ENCODE data around the gene ESYT2. TPM values are rescaled to one million over a fixed set of nuclear protein-coding genes. Genes with fewer than 3 reads are reported as not detected.
A peak's percentile ranks its signal among the peaks of the same experiment; 100 is the strongest.
"Not testable (repeated sequence)": the region's sequence is repeated elsewhere in the genome, so short reads cannot be mapped to it uniquely, and the experiment has no call there.

The ESYT2 gene
- total RNA-seq, 2 donors from 2014 or later: 30.7 to 36.9 TPM

DNA sequence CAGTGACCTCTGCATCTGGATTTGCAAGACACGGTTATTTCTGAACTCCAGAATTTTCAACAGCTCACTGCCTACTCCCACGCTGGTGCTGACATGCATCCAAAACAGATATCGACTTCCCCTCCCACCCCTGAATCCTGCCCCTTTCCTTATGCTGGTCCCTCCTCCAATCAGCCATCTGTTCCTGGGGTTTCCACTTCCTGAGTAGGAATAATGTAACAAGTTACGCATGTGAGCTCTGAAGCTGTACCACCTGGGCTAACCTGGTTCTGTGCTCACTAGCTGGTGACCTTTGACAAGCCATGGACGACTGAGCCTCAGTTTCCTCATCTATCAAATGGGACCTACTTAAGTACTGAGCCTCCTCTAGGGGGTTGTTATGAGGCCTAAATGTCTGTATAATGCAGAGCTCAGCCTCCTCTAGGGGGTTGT, 123.0 kb downstream of the ESYT2 start:
- no peaks in the 10 kb centered on the region for H3K27me3 ChIP-seq (ENCODE audit: control insufficient read depth, insufficient read depth, low read length, poor library complexity, severe bottlenecking)
- H3K9me3 ChIP-seq (ENCODE audit: control insufficient read depth, low read length): peaks cover 5% of the 10 kb centered on the region
- peaks cover 5% of the 10 kb centered on the region for H3K36me3 Mint-ChIP-seq (ENCODE audit: low read depth)
- H3K4me3 Mint-ChIP-seq: peak overlapping the region; percentile 75
- DNase-seq: no peak
- WGBS, 2 experiments (ENCODE audit: insufficient coverage in 1 of 2, insufficient read length in 1 of 2): 92 to 100% methylated on average over 3 to 5 of the region's 5 CpGs
- peaks cover 2% of the 10 kb centered on the region for H3K27me3 Mint-ChIP-seq (ENCODE audit: insufficient read depth)
- no peak overlapping the region for H3K9ac ChIP-seq (ENCODE audit: extremely low read depth, low read length, poor library complexity, severe bottlenecking)
- peaks cover 14% of the 10 kb centered on the region for H3K9me3 Mint-ChIP-seq
- TF ChIP-seq, protein P1, sequence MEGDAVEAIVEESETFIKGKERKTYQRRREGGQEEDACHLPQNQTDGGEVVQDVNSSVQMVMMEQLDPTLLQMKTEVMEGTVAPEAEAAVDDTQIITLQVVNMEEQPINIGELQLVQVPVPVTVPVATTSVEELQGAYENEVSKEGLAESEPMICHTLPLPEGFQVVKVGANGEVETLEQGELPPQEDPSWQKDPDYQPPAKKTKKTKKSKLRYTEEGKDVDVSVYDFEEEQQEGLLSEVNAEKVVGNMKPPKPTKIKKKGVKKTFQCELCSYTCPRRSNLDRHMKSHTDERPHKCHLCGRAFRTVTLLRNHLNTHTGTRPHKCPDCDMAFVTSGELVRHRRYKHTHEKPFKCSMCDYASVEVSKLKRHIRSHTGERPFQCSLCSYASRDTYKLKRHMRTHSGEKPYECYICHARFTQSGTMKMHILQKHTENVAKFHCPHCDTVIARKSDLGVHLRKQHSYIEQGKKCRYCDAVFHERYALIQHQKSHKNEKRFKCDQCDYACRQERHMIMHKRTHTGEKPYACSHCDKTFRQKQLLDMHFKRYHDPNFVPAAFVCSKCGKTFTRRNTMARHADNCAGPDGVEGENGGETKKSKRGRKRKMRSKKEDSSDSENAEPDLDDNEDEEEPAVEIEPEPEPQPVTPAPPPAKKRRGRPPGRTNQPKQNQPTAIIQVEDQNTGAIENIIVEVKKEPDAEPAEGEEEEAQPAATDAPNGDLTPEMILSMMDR (conservative IDR thresholded peaks at IDR 0.05): no peak
- H3K36me3 ChIP-seq (ENCODE audit: control insufficient read depth, insufficient read depth, low read length): peaks cover 4% of the 10 kb centered on the region
- H3K27ac Mint-ChIP-seq: no peak overlapping the region
- H3K27ac ChIP-seq (ENCODE audit: low read depth, low read length): no peak overlapping the region
- peaks cover 24% of the 10 kb centered on the region for H3K4me1 Mint-ChIP-seq
- H3K4me3 ChIP-seq (ENCODE audit: low read length): no peak overlapping the region
- no peaks in the 10 kb centered on the region for H3K4me1 ChIP-seq (ENCODE audit: control insufficient read depth, insufficient read depth, low read length)

DNA sequence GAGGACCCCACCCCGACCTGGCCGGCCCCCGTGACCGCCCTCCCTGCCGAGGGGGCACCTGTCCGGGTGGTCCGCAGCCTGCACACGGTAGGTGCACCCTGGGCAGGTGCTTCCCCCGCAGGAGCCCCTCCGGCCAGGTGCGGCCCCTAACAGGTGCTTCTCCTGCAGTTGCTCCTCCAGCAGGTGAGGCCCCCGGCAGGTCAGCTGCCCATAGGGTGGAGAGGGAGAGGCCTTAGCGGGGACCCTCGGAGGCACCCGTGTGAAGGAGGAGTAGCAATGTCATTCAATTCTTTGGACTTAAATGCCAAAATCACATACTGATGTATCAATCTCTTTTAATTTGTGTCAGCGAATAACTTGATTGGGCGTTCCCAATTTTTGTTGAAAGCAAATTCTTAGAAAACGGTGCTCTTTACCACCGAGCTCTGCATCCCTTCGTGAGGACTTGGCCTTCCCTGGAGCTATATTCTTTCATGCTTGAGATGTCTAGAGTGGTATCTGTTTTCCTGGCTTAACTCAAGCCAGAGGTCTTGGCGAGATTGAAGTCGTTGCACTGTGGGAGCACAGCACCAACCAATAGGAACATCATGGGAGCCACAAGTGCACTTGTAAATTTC, 124.0 kb downstream of the ESYT2 start:
- Mint-ChIP-seq H3K27me3 (ENCODE audit: insufficient read depth) (peaks cover under 1% of the 10 kb centered on the region), H3K27ac (no peak overlapping the region), H3K4me3 (peak overlapping the region; percentile 75), H3K4me1 (peaks cover 24% of the 10 kb centered on the region), H3K9me3 (peaks cover 9% of the 10 kb centered on the region), H3K36me3 (ENCODE audit: low read depth) (peaks cover 12% of the 10 kb centered on the region)
- no peak for DNase-seq
- no peaks in the 10 kb centered on the region for H3K4me1 ChIP-seq (ENCODE audit: control insufficient read depth, insufficient read depth, low read length)
- H3K9ac ChIP-seq (ENCODE audit: extremely low read depth, low read length, poor library complexity, severe bottlenecking): peak overlapping the region; percentile 92
- H3K36me3 ChIP-seq (ENCODE audit: control insufficient read depth, insufficient read depth, low read length): peaks cover 12% of the 10 kb centered on the region
- H3K27me3 ChIP-seq (ENCODE audit: control insufficient read depth, insufficient read depth, low read length, poor library complexity, severe bottlenecking): no peaks in the 10 kb centered on the region
- WGBS, 2 experiments (ENCODE audit: insufficient coverage in 1 of 2, insufficient read length in 1 of 2): 19 to 24% methylated on average over 15 to 22 of the region's 22 CpGs
- H3K9me3 ChIP-seq (ENCODE audit: control insufficient read depth, low read length): peaks cover 5% of the 10 kb centered on the region
- peak overlapping the region; percentile 92 for H3K4me3 ChIP-seq (ENCODE audit: low read length)
- H3K27ac ChIP-seq (ENCODE audit: low read depth, low read length): peak overlapping the region; percentile 70
- TF ChIP-seq, protein P1 (conservative IDR thresholded peaks at IDR 0.05): peak; percentile 10

DNA sequence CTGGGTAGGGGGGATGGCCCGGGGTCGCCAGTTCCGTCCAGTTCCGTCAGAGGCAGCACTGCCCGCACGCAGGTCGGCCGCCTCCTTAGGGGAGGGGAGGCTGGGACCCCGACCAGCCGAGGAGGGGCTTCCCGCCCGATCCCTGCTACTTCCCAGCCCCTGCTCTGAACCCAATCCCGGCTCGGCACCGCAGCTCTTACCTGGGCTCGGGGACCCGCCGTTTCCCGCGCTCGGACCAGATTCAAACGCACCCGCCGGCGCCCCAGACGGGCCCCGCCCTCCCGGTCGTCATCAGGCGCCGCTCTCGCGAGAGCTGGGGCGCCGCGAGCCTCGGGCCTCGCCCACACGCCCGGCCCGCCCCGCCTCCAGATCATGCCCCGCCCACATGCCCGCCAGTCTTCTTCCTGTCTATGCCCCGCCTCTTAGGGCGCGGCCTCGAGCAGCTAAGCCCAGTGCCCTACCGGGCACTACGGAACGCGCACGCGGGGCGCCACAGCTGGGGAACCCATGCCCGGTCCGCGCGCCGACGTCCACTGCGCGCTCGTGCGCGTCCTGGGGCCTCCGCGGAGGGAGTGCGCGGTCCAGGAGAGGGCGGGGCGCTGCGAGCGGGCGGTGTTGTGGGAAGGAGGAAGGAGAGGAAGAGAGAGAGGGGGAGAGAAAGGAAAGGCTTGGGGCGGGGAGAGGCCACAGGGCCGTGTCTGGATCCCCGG, 124.6 kb downstream of the ESYT2 start, which contains the start of gene NCAPG2:
NCAPG2 (minus strand) TSS at position 281 of the 710 bp plus-strand sequence. CDS start 2,905 bp downstream, outside the sequence.
- Mint-ChIP-seq H3K27ac (peak within 1 kb of the TSS; percentile 88), H3K36me3 (ENCODE audit: low read depth) (peaks cover 12% of the 10 kb centered on the region), H3K4me1 (peaks cover 24% of the 10 kb centered on the region), H3K9me3 (peaks cover 8% of the 10 kb centered on the region), H3K4me3 (peak within 1 kb of the TSS; percentile 75), H3K27me3 (ENCODE audit: insufficient read depth) (no peaks in the 10 kb centered on the region)
- Histone ChIP-seq H3K4me3 (ENCODE audit: low read length) (peak within 1 kb of the TSS; percentile 92), H3K9me3 (ENCODE audit: control insufficient read depth, low read length) (peaks cover 5% of the 10 kb centered on the region), H3K9ac (ENCODE audit: extremely low read depth, low read length, poor library complexity, severe bottlenecking) (peak within 1 kb of the TSS; percentile 92), H3K36me3 (ENCODE audit: control insufficient read depth, insufficient read depth, low read length) (peaks cover 17% of the 10 kb centered on the region), H3K4me1 (ENCODE audit: control insufficient read depth, insufficient read depth, low read length) (no peaks in the 10 kb centered on the region), H3K27me3 (ENCODE audit: control insufficient read depth, insufficient read depth, low read length, poor library complexity, severe bottlenecking) (no peaks in the 10 kb centered on the region), H3K27ac (ENCODE audit: low read depth, low read length) (peak within 1 kb of the TSS; percentile 70)
- TF ChIP-seq, protein P1 (conservative IDR thresholded peaks at IDR 0.05): peak; percentile 37
- WGBS, 2 experiments (ENCODE audit: insufficient coverage in 1 of 2, insufficient read length in 1 of 2): 0% methylated on average over 8 to 78 of the region's 78 CpGs
- DNase-seq: peak; percentile 99

DNA sequence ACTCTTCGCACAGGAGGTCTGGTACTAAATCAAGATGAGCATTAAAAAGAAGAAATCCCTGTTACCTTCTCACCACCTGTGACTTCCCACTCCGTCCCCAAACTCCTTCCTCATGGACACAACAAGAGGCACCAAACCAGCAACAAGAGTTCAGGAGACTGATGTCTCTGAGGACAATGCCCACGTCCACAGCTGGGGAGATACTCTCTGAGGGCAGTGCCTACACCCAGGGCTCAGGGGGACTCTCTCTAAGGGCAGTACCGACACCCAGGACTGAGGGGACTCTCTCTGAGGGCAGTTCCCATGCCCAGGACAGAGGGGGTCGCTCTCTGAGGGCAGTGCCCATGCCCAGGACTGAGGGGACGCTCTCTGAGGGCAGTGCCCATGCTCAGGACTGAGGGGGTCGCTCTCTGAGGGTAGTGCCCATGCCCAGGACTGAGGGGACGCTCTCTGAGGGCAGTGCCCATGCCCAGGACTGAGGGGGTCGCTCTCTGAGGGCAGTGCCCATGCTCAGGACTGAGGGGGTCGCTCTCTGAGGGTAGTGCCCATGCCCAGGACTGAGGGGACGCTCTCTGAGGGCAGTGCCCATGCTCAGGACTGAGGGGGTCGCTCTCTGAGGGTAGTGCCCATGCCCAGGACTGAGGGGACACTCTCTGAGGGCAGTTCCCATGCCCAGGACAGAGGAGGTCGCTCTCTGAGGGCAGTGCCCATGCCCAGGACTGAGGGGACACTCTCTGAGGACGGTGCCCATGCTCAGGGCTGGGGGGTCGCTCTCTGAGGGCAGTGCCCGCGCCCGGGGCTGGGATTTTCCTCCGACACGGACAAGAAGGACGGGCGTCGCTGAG, 125.4 kb downstream of the ESYT2 start:
- not testable (repeated sequence) for H3K9me3 ChIP-seq (ENCODE audit: control insufficient read depth, low read length); H3K9me3 Mint-ChIP-seq; H3K27me3 ChIP-seq (ENCODE audit: control insufficient read depth, insufficient read depth, low read length, poor library complexity, severe bottlenecking); DNase-seq; H3K4me1 ChIP-seq (ENCODE audit: control insufficient read depth, insufficient read depth, low read length); H3K27me3 Mint-ChIP-seq (ENCODE audit: insufficient read depth)
- Mint-ChIP-seq H3K36me3 (ENCODE audit: low read depth) (peaks cover 20% of the 10 kb centered on the region), H3K4me3 (peak overlapping the region; percentile 75), H3K4me1 (peaks cover 24% of the 10 kb centered on the region), H3K27ac (peak overlapping the region; percentile 88)
- peak overlapping the region; percentile 65 for H3K27ac ChIP-seq (ENCODE audit: low read depth, low read length)
- peak overlapping the region; percentile 92 for H3K4me3 ChIP-seq (ENCODE audit: low read length)
- WGBS, 2 experiments (ENCODE audit: insufficient coverage in 1 of 2, insufficient read length in 1 of 2): 14% methylated on average over 6 to 23 of the region's 23 CpGs
- H3K36me3 ChIP-seq (ENCODE audit: control insufficient read depth, insufficient read depth, low read length): peaks cover 23% of the 10 kb centered on the region
- H3K9ac ChIP-seq (ENCODE audit: extremely low read depth, low read length, poor library complexity, severe bottlenecking): peak overlapping the region; percentile 92
